Caco-2 (cell line): ENCODE data around the gene TNFSF11. TPM values are rescaled to one million over a fixed set of nuclear protein-coding genes. Genes with fewer than 3 reads are reported as not detected.

ENCODE experiments used
- BruUV-seq: library from RNA; stranded (reverse); fragments of 400-500 nt; replicated peaks from 2 replicates; lab custom pipeline; 2021; lab: Mats Ljungman, UMichigan
- CTCF ChIA-PET: fragments of 300-600 bp; sonication (Branson Sonifier 250); formaldehyde crosslinking; loops from one replicate; lab custom pipeline; 2022; ENCODE audit warnings: antibody characterized with exemption; lab: Charles Lee
- POLR2A ChIA-PET: fragments of 300-600 bp; sonication (Branson Sonifier 250); formaldehyde crosslinking; loops from one replicate; lab custom pipeline; 2022; ENCODE audit warnings: antibody characterized with exemption; lab: Charles Lee
- DNase-seq, 2 experiments: peaks; one replicate each; pipeline versions ENCODE4 v3.0.0 to v3.0.0-alpha.2; 2020 to 2022
- H3K27me3 ChIP-seq: replicated peaks from 2 replicates; pipeline ENCODE4 v1.6.0; 2011; ENCODE audit warnings: low read length; ENCODE audit not compliant: control insufficient read depth, insufficient read depth
- H3K36me3 ChIP-seq: 2 replicates; pipeline ENCODE4 v1.5.1; 2011; ENCODE audit warnings: low read length; ENCODE audit not compliant: control insufficient read depth, insufficient read depth
- H3K4me1 ChIP-seq: fragments of 250-450 bp; sonication (Bioruptor Pico); 2 replicates; pipeline ENCODE4 v1.5.1; 2020; ENCODE audit warnings: mild to moderate bottlenecking
- H3K4me3 ChIP-seq: 2 replicates; pipeline ENCODE4 v1.5.1; 2011; ENCODE audit warnings: low read depth, mild to moderate bottlenecking, control low read depth, low read length
- H3K9me3 ChIP-seq: fragments of 250-450 bp; sonication (Bioruptor Pico); 2 replicates; pipeline ENCODE4 v1.5.1; 2020; ENCODE audit warnings: mild to moderate bottlenecking, moderate library complexity
- H3K27ac Mint-ChIP-seq: one replicate; pipeline ENCODE4 v1.8.0; 2022; ENCODE audit warnings: mixed read lengths; ENCODE audit not compliant: unreplicated experiment
- H3K27me3 Mint-ChIP-seq: one replicate; pipeline ENCODE4 v1.8.0; 2022; ENCODE audit warnings: mixed read lengths; ENCODE audit not compliant: insufficient read depth, unreplicated experiment
- H3K36me3 Mint-ChIP-seq: one replicate; pipeline ENCODE4 v1.8.0; 2022; ENCODE audit warnings: mild to moderate bottlenecking, mixed read lengths; ENCODE audit not compliant: insufficient read depth, unreplicated experiment
- H3K4me1 Mint-ChIP-seq: one replicate; pipeline ENCODE4 v1.8.0; 2022; ENCODE audit warnings: low read depth, mixed read lengths; ENCODE audit not compliant: unreplicated experiment
- H3K4me3 Mint-ChIP-seq: one replicate; pipeline ENCODE4 v1.8.0; 2022; ENCODE audit warnings: mild to moderate bottlenecking, moderate library complexity, mixed read lengths; ENCODE audit not compliant: unreplicated experiment
- H3K9me3 Mint-ChIP-seq: one replicate; pipeline ENCODE4 v1.8.0; 2022; ENCODE audit warnings: mixed read lengths; ENCODE audit not compliant: unreplicated experiment
- intact Hi-C: fragments of 100-400 bp; cut with micrococcal nuclease; formaldehyde crosslinking; loops from one replicate; pipeline ENCODE4 v1.10.0; 2022; ENCODE audit not compliant: unreplicated experiment
- total RNA-seq: library from RNA; stranded (reverse); gene quantifications from 2 replicates; pipeline ENCODE4 v1.2.3, GENCODE V29; 2022
- TF ChIP-seq, protein P1 (sequence below), 2 experiments: fragments of 200-600 bp in 1 of 2; IDR thresholded peaks; 1 replicate in 1 of 2; 2 replicates in 1 of 2; pipeline versions ENCODE4 v1.5.1 to v1.8.0; 2011 to 2022; ENCODE audit warnings: antibody characterized with exemption in 1 of 2, control low read depth in 1 of 2, inconsistent platforms in 1 of 2, low read depth in 1 of 2, low read length in 1 of 2, mild to moderate bottlenecking in 1 of 2, moderate library complexity in 1 of 2; ENCODE audit not compliant: insufficient read depth in 1 of 2, severe bottlenecking in 1 of 2, unreplicated experiment in 1 of 2

The TNFSF11 gene
- total RNA-seq, 1 experiment from 2014 or later = not detected

- no peaks in the 10 kb centered on the region for H3K9me3 Mint-ChIP-seq
- intact Hi-C loops = no loop called here
- no peaks in the 10 kb centered on the region for H3K27me3 ChIP-seq
- H3K36me3 Mint-ChIP-seq = no peaks in the 10 kb centered on the region
- TF ChIP-seq, protein P1, sequence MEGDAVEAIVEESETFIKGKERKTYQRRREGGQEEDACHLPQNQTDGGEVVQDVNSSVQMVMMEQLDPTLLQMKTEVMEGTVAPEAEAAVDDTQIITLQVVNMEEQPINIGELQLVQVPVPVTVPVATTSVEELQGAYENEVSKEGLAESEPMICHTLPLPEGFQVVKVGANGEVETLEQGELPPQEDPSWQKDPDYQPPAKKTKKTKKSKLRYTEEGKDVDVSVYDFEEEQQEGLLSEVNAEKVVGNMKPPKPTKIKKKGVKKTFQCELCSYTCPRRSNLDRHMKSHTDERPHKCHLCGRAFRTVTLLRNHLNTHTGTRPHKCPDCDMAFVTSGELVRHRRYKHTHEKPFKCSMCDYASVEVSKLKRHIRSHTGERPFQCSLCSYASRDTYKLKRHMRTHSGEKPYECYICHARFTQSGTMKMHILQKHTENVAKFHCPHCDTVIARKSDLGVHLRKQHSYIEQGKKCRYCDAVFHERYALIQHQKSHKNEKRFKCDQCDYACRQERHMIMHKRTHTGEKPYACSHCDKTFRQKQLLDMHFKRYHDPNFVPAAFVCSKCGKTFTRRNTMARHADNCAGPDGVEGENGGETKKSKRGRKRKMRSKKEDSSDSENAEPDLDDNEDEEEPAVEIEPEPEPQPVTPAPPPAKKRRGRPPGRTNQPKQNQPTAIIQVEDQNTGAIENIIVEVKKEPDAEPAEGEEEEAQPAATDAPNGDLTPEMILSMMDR (IDR thresholded peaks at IDR 0.05; ENCODE audit: insufficient read depth in 1 of 2, low read depth in 1 of 2, low read length in 1 of 2, severe bottlenecking in 1 of 2, unreplicated experiment in 1 of 2) = no peak
- H3K4me3 Mint-ChIP-seq = no peak overlapping the region
- no peaks in the 10 kb centered on the region for H3K9me3 ChIP-seq
- no peak overlapping the region for H3K4me3 ChIP-seq
- H3K27me3 Mint-ChIP-seq = peaks cover 4% of the 10 kb centered on the region
- ChIA-PET POLR2A (no interaction called here), CTCF (no interaction called here)
- DNase-seq = no peak
- no peaks in the 10 kb centered on the region for H3K4me1 ChIP-seq
- no peak overlapping the region for H3K27ac Mint-ChIP-seq
- H3K36me3 ChIP-seq = no peaks in the 10 kb centered on the region
- no peaks in the 10 kb centered on the region for H3K4me1 Mint-ChIP-seq
- no TSS peak for BruUV-seq
Measured at GRCh38 chr13:42526276-42526675, 47.7 kb upstream of the TNFSF11 start.

DNA sequence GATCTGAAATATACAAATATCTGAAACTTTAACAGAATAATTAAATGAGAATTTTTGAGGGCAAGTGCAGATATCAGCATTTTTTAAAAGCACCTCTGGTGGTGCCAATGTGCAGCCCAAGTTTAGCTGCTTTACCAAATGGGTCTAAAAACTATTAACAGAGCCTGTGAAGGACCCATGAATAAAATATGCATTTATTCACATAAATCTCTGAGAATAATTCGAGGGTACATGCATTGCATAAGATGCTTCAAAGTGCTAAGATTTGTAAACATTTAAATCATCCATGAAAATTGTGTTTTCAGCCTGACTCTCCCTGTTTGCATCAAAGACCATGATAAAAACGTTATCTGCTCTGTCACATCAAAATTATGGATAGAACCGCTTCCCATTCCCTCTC lies 47.1 kb upstream of the TNFSF11 start:
- Mint-ChIP-seq H3K4me3 (no peak overlapping the region), H3K27ac (no peak overlapping the region), H3K4me1 (no peaks in the 10 kb centered on the region), H3K9me3 (no peaks in the 10 kb centered on the region), H3K36me3 (no peaks in the 10 kb centered on the region), H3K27me3 (peaks cover 4% of the 10 kb centered on the region)
- H3K36me3 ChIP-seq = no peaks in the 10 kb centered on the region
- no TSS peak for BruUV-seq
- no peak for DNase-seq
- POLR2A ChIA-PET = no interaction called here
- TF ChIP-seq, protein P1 (IDR thresholded peaks at IDR 0.05; ENCODE audit: insufficient read depth in 1 of 2, low read depth in 1 of 2, low read length in 1 of 2, severe bottlenecking in 1 of 2, unreplicated experiment in 1 of 2) = no peak
- H3K4me3 ChIP-seq = no peak overlapping the region
- H3K4me1 ChIP-seq = no peaks in the 10 kb centered on the region
- CTCF ChIA-PET = no interaction called here
- H3K27me3 ChIP-seq = no peaks in the 10 kb centered on the region
- intact Hi-C loops = no loop called here
- no peaks in the 10 kb centered on the region for H3K9me3 ChIP-seq

DNA sequence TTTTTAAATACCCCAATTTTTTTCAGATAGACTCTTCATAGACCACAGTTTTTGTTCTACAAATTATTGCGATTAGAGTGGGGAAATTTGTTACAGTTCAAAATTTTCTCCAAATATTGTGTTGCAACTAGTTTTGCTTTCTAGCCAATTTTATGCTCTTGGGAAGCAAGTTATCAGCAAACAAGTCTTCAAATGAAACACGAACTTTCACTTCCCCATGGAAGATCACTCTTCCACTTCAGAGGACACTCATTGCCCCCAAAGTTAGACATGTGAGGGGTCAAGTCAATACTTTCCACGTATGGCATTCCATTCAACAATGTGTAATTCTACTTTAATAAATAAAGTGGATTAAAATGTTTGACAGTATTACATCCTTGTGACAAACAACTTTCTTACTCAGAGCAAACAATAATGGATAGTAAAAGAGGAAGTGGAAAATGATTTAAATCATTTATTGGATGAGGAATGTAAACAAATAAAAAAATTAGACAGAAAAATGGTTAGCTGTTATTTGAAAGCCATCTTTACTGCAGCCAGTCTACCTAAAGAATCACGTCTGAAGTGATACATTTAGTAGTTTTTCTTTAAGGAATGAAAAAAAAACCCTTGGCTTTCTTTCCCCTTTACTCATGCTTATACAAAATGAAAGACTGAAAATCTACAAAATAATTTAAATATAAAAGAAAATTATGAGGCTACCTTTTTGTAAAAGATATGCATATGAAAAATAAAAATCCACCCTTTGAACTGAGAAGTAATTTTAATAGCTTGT lies 41.2 kb upstream of the TNFSF11 start:
- no peaks in the 10 kb centered on the region for H3K9me3 Mint-ChIP-seq
- TF ChIP-seq, protein P1 (IDR thresholded peaks at IDR 0.05; ENCODE audit: insufficient read depth in 1 of 2, low read depth in 1 of 2, low read length in 1 of 2, severe bottlenecking in 1 of 2, unreplicated experiment in 1 of 2) = no peak
- intact Hi-C loops = no loop called here
- DNase-seq = no peak
- H3K9me3 ChIP-seq = no peaks in the 10 kb centered on the region
- H3K27me3 ChIP-seq = no peaks in the 10 kb centered on the region
- no peaks in the 10 kb centered on the region for H3K4me1 ChIP-seq
- peaks cover 4% of the 10 kb centered on the region for H3K27me3 Mint-ChIP-seq
- no peak overlapping the region for H3K4me3 Mint-ChIP-seq
- no peaks in the 10 kb centered on the region for H3K36me3 Mint-ChIP-seq
- no peaks in the 10 kb centered on the region for H3K36me3 ChIP-seq
- H3K27ac Mint-ChIP-seq = no peak overlapping the region
- H3K4me3 ChIP-seq = no peak overlapping the region
- H3K4me1 Mint-ChIP-seq = no peaks in the 10 kb centered on the region
- POLR2A ChIA-PET = interaction anchor here (0.7 kb wide), 1 partner anchor 1547 kb away, joined by 3 read pairs; no protein-coding TSS in a partner anchor
- no TSS peak for BruUV-seq
- CTCF ChIA-PET = no interaction called here
